ENCODE results near the gene DNTT.

DNA sequence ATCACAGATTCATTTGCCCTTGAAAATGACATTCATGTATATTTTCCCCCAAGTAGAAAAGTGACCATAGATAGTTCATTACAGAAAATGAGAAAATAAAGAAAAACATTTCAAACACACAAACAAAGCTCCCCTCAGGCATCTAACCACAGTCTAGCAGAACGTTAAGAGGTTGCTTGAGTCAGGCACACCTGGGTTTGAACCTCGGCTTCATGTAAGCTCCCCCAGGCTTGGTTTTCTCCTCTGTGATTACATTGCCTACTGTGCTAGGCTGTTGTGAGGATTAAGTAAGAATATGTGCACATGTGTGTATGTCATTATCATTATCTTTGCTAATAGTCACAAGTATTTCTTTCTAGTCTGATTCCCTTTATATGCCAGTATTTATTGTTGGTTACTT lies 9.1 kb downstream of the DNTT start:
- TF ChIP-seq POLR2AphosphoS5 (IDR thresholded peaks at IDR 0.05) (no peak), POLR2A (IDR thresholded peaks at IDR 0.05) (no peak)

Measured in breast epithelium (tissue), 3 donors.